Bronchial epithelial cell (primary cell): ENCODE results near the gene SEMA4A. TPM values are rescaled to one million over a fixed set of nuclear protein-coding genes. Genes with fewer than 3 reads are reported as not detected.
A peak's percentile ranks its signal among the peaks of the same experiment; 100 is the strongest.
"Not testable (repeated sequence)": the region's sequence is repeated elsewhere in the genome, so short reads cannot be mapped to it uniquely, and the experiment has no call there.

Experiments
- DNase-seq: peaks from one replicate; pipeline ENCODE4 v3.0.0-alpha.2; 2010; ENCODE audit warnings: low read depth
- FAIRE-seq: peaks from 2 replicates; lab custom pipeline; 2011; peaks lifted over from hg19 to GRCh38; lab: Jason Lieb, UNC
- H3K27me3 ChIP-seq: 2 replicates; pipeline ENCODE4 v1.5.1; 2011; ENCODE audit warnings: low read length; ENCODE audit not compliant: control insufficient read depth, insufficient read depth
- H3K36me3 ChIP-seq: 2 replicates; pipeline ENCODE4 v1.5.1; 2011; ENCODE audit warnings: low read length; ENCODE audit not compliant: control insufficient read depth, insufficient read depth
- H3K4me3 ChIP-seq: 2 replicates; pipeline ENCODE4 v1.5.1; 2011; ENCODE audit warnings: mild to moderate bottlenecking, low read depth, low read length, control low read depth
- total RNA-seq: library from RNA; depleted of rRNA; stranded (reverse); fragments of >200 nt; gene quantifications from 2 replicates; pipeline ENCODE4 v1.2.1, GENCODE V29; 2014
- TF ChIP-seq, protein P1 (sequence below): IDR thresholded peaks from 2 replicates; pipeline ENCODE4 v1.5.1; 2011; ENCODE audit warnings: mild to moderate bottlenecking, moderate library complexity, low read length, control low read depth, inconsistent platforms; ENCODE audit not compliant: insufficient read depth, severe bottlenecking

SEMA4A gene
- total RNA-seq, 1 donor from 2014 or later = 1.8 TPM

DNA sequence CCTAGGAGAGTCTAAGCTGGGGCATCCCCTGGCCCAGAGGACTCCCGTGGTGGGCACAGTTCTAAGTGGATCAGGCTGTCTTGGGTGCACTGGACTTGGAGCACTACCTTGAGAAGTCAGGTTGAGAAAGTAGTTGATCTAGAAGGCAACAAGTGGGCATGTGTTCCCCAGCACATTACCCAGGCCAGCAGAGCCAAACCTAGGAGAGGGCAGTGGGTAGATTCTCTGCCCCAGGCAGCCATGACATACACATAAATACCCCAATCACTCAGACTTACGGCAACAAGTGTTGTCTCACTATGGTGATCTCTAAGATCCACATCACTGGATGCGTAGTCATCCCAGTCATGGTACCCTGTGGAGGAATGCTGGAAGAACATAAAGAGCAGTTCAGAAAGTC, 57.9 kb downstream of the SEMA4A start:
- H3K36me3 ChIP-seq = peaks cover 9% of the 10 kb centered on the region
- FAIRE-seq (no peak), DNase-seq (no peak)

DNA sequence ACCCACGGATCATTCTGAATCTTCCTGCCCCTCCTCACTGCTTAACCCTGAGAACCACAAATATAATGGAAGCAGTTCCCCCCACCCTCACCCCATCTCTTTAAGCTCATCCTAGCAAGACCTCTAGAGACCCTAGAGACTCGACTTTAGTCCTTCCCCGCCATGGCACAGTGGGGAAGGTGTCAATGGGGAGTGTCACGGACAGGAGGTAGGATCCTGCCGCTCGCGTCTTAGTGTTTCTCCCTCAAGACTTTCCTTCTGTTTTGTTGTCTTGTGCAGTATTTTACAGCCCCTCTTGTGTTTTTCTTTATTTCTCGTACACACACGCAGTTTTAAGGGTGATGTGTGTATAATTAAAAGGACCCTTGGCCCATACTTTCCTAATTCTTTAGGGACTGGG, 58.7 kb downstream of the SEMA4A start:
- DNase-seq (no peak), FAIRE-seq (no peak)
- H3K27me3 ChIP-seq = no peaks in the 10 kb centered on the region
- no peak overlapping the region for H3K4me3 ChIP-seq
- TF ChIP-seq, protein P1, sequence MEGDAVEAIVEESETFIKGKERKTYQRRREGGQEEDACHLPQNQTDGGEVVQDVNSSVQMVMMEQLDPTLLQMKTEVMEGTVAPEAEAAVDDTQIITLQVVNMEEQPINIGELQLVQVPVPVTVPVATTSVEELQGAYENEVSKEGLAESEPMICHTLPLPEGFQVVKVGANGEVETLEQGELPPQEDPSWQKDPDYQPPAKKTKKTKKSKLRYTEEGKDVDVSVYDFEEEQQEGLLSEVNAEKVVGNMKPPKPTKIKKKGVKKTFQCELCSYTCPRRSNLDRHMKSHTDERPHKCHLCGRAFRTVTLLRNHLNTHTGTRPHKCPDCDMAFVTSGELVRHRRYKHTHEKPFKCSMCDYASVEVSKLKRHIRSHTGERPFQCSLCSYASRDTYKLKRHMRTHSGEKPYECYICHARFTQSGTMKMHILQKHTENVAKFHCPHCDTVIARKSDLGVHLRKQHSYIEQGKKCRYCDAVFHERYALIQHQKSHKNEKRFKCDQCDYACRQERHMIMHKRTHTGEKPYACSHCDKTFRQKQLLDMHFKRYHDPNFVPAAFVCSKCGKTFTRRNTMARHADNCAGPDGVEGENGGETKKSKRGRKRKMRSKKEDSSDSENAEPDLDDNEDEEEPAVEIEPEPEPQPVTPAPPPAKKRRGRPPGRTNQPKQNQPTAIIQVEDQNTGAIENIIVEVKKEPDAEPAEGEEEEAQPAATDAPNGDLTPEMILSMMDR = no peak
- peaks cover 9% of the 10 kb centered on the region for H3K36me3 ChIP-seq

More for the DNA sequence above, 57.9 kb downstream of the SEMA4A start:
- TF ChIP-seq, protein P1 = no peak
- H3K27me3 ChIP-seq = no peaks in the 10 kb centered on the region
- H3K4me3 ChIP-seq = no peak overlapping the region

DNA sequence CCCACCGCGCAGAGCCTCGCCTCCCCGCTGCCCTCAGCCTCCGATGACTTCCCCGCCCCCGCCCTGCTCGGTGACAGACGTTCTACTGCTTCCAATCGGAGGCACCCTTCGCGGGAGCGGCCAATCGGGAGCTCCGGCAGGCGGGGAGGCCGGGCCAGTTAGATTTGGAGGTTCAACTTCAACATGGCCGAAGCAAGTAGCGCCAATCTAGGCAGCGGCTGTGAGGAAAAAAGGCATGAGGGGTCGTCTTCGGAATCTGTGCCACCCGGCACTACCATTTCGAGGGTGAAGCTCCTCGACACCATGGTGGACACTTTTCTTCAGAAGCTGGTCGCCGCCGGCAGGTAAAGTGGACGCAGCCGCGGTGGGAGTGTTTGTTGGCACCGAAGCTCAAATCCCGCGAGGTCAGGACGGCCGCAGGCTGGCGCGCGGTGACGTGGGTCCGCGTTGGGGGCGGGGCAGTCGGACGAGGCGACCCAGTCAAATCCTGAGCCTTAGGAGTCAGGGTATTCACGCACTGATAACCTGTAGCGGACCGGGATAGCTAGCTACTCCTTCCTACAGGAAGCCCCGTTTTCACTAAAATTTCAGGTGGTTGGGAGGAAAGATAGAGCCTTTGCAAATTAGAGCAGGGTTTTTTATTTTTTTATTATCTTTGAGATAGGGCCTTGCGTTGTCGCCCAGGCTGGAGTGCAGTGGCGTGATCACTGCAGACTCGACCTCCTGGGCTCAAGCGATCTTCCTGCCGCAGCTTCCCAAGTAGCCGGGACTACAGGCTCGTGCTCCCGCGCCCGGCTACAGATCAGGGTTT, 59.7 kb downstream of the SEMA4A start, which contains the start of gene PMF1:
TSS of gene PMF1 (plus strand) at position 175 of the 811 bp plus-strand sequence. CDS start at position 184, 9 bp downstream.
- TF ChIP-seq, protein P1 = no peak
- DNase-seq (peak; percentile 90), FAIRE-seq (no peak)
- H3K27me3 ChIP-seq = no peaks in the 10 kb centered on the region
- H3K4me3 ChIP-seq = peak within 1 kb of the TSS; percentile 62
- peaks cover 6% of the 10 kb centered on the region for H3K36me3 ChIP-seq

DNA sequence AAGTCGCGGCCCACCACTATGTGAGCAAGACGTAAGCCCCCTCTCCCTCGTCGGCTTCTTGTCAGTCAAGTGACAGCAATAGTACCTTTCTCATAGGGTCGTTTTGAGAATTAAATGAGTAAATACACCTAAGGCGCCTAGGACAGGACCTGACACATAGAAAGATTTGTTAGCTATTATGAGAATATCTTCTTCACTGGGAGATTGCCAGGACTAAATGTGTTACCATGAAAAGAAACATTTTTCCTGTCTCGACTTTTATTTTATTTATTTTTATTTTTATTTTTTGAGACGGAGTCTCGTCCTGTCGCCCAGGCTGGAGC, 60.2 kb downstream of the SEMA4A start:
- Histone ChIP-seq H3K27me3 (no peaks in the 10 kb centered on the region), H3K4me3 (peak overlapping the region; percentile 62), H3K36me3 (peaks cover 6% of the 10 kb centered on the region)
- DNase-seq (no peak), FAIRE-seq (no peak)
- TF ChIP-seq, protein P1 = no peak

DNA sequence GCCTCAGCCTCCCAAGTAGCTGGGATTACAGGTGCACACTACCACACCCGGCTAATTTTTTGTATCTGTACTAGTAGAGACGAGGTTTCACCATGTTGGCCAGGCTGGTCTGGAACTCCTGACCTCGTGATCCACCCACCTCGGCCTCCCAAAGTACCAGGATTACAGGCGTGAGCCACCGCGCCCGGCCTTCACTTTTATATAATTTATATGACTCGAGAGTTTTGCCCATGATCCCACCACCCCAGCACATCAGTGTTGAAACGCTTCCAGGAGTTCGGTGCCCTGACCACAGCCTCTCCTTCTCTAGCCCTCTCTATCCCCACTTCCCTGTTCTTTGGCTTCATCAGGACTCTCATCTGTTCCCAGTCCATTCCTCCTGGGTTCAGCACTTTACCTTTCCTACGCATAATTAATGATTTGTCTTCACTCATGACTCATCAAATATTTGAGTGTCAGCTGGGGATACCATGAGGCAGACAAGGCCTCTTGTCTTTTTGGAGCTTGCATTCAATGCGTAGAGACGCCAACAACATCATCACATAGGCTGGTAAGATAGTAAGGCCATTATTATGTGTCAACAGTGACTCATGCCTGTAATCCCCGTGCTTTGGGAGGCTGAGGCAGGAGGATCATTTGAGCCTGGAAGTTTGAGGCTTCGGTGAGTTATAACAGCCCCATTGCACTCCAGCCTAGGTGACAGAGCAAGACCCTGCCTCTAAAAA, 60.8 kb downstream of the SEMA4A start:
- no peak overlapping the region for H3K4me3 ChIP-seq
- DNase-seq = peak; percentile 83
- TF ChIP-seq, protein P1 = no peak
- peaks cover 6% of the 10 kb centered on the region for H3K36me3 ChIP-seq
- H3K27me3 ChIP-seq = no peaks in the 10 kb centered on the region
- FAIRE-seq = no peak

DNA sequence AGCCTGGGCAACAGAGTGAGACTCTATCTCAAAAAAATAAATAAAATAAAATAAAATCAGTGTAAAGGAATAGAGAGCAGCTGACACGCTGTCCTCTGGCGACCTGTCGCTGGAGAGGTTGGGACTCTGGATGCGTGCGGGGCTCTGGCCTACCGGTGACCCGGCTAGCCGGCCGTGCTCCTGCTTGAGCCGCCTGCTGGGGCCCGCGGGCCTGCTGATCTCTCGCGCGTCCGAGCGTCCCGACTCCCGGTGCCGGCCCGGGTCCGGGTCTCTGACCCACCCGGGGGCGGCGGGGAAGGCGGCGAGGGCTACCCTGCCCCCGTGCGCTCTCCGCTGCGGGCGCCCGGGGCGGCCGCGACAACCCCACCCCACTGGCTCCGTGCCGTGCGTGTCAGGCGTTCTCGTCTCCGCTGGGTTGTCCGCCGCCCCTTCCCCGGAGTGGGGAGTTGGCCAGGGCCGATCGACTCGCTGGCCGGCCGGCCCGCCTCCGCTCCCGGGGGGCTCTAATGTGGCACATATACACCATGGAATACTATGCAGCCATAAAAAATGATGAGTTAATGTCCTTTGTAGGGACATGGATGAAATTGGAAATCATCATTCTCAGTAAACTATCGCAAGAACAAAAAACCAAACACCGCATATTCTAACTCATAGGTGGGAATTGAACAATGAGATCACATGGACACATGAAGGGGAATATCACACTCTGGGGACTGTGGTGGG, 63.1 kb downstream of the SEMA4A start:
- peak; percentile 100 for FAIRE-seq
- not testable (repeated sequence) for H3K36me3 ChIP-seq, H3K27me3 ChIP-seq, DNase-seq, H3K4me3 ChIP-seq
